Neural cell (in vitro differentiated cells): ENCODE data around the gene ANAPC2. TPM values are rescaled to one million over a fixed set of nuclear protein-coding genes. Genes with fewer than 3 reads are reported as not detected.

Experiments used
- H2AFZ ChIP-seq: fragments of 200-600, 300-800 bp; sonication (generic), shearing (Covaris generic); 2 replicates; pipeline ENCODE4 v1.6.0; 2014; ENCODE audit warnings: low read depth, mild to moderate bottlenecking, antibody characterized with exemption, low read length, moderate library complexity
- H3F3A ChIP-seq: fragments of 200-600 bp; shearing (Covaris generic); 2 replicates; pipeline ENCODE4 v1.6.1; 2016; ENCODE audit warnings: mild to moderate bottlenecking, moderate library complexity, mixed read lengths, antibody characterized with exemption, low read length; ENCODE audit not compliant: insufficient read depth, poor library complexity, severe bottlenecking
- H3K27ac ChIP-seq: fragments of 200-600, 300-800 bp; sonication (generic), shearing (Covaris generic); 2 replicates; pipeline ENCODE4 v1.5.1; 2014; ENCODE audit warnings: mild to moderate bottlenecking, low read length, moderate library complexity
- H3K27me3 ChIP-seq: fragments of 300-800, 200-600 bp; sonication (generic), shearing (Covaris generic); 2 replicates; pipeline ENCODE4 v1.6.0; 2014; ENCODE audit warnings: mild to moderate bottlenecking, low read depth, low read length, moderate library complexity; ENCODE audit not compliant: insufficient read depth
- H3K36me3 ChIP-seq: fragments of 300-800, 200-600 bp; sonication (generic), shearing (Covaris generic); 2 replicates; pipeline ENCODE4 v1.5.1; 2014; ENCODE audit warnings: mild to moderate bottlenecking, antibody characterized with exemption, low read length, moderate library complexity; ENCODE audit not compliant: insufficient read depth
- H3K4me2 ChIP-seq: fragments of 300-800, 200-600 bp; sonication (generic), shearing (Covaris generic); 2 replicates; pipeline ENCODE4 v1.6.0; 2014; ENCODE audit warnings: mild to moderate bottlenecking, low read length
- H3K4me3 ChIP-seq: fragments of 300-800, 200-600 bp; sonication (generic), shearing (Covaris generic); 2 replicates; pipeline ENCODE4 v1.5.1; 2014; ENCODE audit warnings: mild to moderate bottlenecking, low read length, moderate library complexity
- H3K79me2 ChIP-seq: fragments of 200-600 bp; shearing (Covaris generic); replicated peaks from 2 replicates; pipeline ENCODE4 v1.6.0; 2014; ENCODE audit warnings: mild to moderate bottlenecking, low read length, moderate library complexity; ENCODE audit not compliant: insufficient read depth
- H3K9ac ChIP-seq: fragments of 300-800, 200-600 bp; sonication (generic), shearing (Covaris generic); 2 replicates; pipeline ENCODE4 v1.6.1; 2016; ENCODE audit warnings: mild to moderate bottlenecking, low read length, mixed read lengths
- H3K9me2 ChIP-seq: fragments of 200-600 bp; shearing (Covaris generic); 2 replicates; pipeline ENCODE4 v1.6.1; 2016; ENCODE audit warnings: mild to moderate bottlenecking, low read length, mixed read lengths; ENCODE audit not compliant: insufficient read depth
- H3K9me3 ChIP-seq: fragments of 200-600, 300-800 bp; sonication (generic), shearing (Covaris generic); 2 replicates; pipeline ENCODE4 v1.6.1; 2016; ENCODE audit warnings: mild to moderate bottlenecking, mixed run types, low read length, moderate library complexity, mixed read lengths
- H4K20me1 ChIP-seq: fragments of 200-600 bp; shearing (Covaris generic); 2 replicates; pipeline ENCODE4 v1.6.1; 2016; ENCODE audit warnings: mild to moderate bottlenecking, mixed run types; ENCODE audit not compliant: insufficient read depth
- EP300 ChIP-seq: fragments of 450-650 bp; conservative IDR thresholded peaks from 2 replicates; pipeline ENCODE4 v1.6.1; 2014; ENCODE audit warnings: antibody characterized with exemption, mild to moderate bottlenecking, moderate library complexity; ENCODE audit not compliant: poor library complexity, severe bottlenecking
- EZH2 ChIP-seq: fragments of 200-600, 300-800 bp; shearing (Covaris generic), sonication (generic); IDR thresholded peaks from 2 replicates; pipeline ENCODE4 v1.6.1; 2014; ENCODE audit warnings: antibody characterized with exemption, low read length, borderline replicate concordance, mild to moderate bottlenecking; ENCODE audit not compliant: insufficient read depth, poor library complexity, severe bottlenecking
- MXI1 ChIP-seq: fragments of 450-650 bp; conservative IDR thresholded peaks from 2 replicates; pipeline ENCODE4 v1.6.1; 2014; ENCODE audit warnings: antibody characterized with exemption, mild to moderate bottlenecking; ENCODE audit not compliant: poor library complexity, severe bottlenecking
- POLR2AphosphoS5 ChIP-seq: IDR thresholded peaks from 2 replicates; pipeline ENCODE4 v1.6.1; 2012
- RAD21 ChIP-seq: fragments of 450-650 bp; conservative IDR thresholded peaks from 2 replicates; pipeline ENCODE4 v1.6.1; 2014; ENCODE audit warnings: antibody characterized with exemption, mild to moderate bottlenecking, moderate library complexity
- SMC3 ChIP-seq: fragments of 450-650 bp; conservative IDR thresholded peaks from 2 replicates; pipeline ENCODE4 v1.6.1; 2014; ENCODE audit warnings: antibody characterized with exemption, mild to moderate bottlenecking, moderate library complexity; ENCODE audit not compliant: poor library complexity
- TAF1 ChIP-seq: IDR thresholded peaks from 2 replicates; pipeline ENCODE4 v1.6.1; 2012; ENCODE audit warnings: low read depth
- polyA plus RNA-seq: library from polyadenylated mRNA; depleted of rRNA; stranded (reverse); fragments of >200 nt; gene quantifications from 2 replicates; pipeline ENCODE4 v1.2.3, GENCODE V29; 2014
- TF ChIP-seq, protein P1 (sequence below): fragments of 450-650 bp; IDR thresholded peaks from 2 replicates; pipeline ENCODE4 v1.5.1; 2014; ENCODE audit warnings: antibody characterized with exemption, mild to moderate bottlenecking, moderate library complexity; ENCODE audit not compliant: poor library complexity, severe bottlenecking
- TF ChIP-seq, protein P2 (sequence below): IDR thresholded peaks from 2 replicates; pipeline ENCODE4 v1.6.1; 2012; ENCODE audit warnings: borderline replicate concordance

ANAPC2 gene
- polyA plus RNA-seq, 1 donor from 2014 or later, result 38.1 TPM

DNA sequence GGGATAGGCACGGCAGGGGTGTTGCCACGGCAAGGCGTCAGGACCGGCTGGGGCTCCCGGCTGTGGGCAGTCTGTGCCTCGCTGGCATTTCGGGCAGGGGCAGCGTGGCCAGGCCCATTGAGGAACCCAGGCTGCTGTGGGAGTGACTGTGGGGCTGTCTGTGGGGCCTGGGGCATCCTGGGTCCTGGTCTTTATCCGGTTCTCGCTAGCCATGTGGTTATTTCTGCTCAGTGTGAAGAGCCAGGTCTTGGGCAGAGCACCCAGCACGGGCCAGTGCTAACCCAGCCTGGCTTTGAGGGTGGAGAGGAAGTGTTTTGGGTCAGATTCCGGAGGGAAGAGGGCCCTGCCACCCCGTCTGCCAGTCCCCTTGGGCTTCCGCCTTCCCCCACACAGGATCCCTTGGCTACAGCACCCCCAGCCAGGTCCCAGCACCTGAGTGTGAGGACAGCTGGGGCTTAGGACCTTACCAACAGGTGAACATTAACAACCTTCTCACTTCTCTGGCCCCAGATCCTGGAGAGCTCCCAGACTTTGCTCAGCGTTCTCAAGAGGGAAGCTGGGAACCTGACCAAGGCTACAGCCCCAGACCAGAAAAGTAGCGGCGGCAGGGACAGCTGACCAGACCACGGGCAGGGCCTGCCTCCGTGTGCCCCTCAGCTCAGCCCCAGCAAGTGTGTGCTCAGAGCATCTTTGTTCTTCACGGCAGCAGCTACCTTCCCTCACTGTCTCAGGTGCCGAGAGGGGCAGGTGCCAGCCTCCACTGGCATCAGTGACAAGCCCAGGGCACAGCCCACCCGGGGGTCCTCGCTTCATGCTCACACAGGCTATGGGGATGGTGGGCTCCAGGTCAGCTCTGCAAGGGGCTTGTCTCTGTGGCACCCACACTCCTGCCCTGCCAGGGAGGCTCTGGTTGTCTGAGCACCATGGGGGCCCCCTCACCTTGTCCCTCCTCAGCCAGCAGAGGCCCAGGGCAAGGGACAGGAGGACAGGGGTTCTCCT is 1.2 kb upstream of the ANAPC2 start:
- H3K9me2 ChIP-seq, result no peaks in the 10 kb centered on the region
- no peak overlapping the region for H2AFZ ChIP-seq
- H3K9me3 ChIP-seq, result no peaks in the 10 kb centered on the region
- H3K27me3 ChIP-seq, result no peaks in the 10 kb centered on the region
- H3K79me2 ChIP-seq, result peaks cover 14% of the 10 kb centered on the region
- H3K27ac ChIP-seq, result peak overlapping the region; percentile 76
- no peaks in the 10 kb centered on the region for H3F3A ChIP-seq
- H3K4me3 ChIP-seq, result peak overlapping the region; percentile 98
- H3K36me3 ChIP-seq, result no peaks in the 10 kb centered on the region
- peak overlapping the region; percentile 91 for H3K4me2 ChIP-seq
- TF ChIP-seq POLR2AphosphoS5 (no peak), TAF1 (no peak), MXI1 (no peak), RAD21 (no peak), SMC3 (no peak), EZH2 (no peak), EP300 (no peak)
- TF ChIP-seq, protein P1, sequence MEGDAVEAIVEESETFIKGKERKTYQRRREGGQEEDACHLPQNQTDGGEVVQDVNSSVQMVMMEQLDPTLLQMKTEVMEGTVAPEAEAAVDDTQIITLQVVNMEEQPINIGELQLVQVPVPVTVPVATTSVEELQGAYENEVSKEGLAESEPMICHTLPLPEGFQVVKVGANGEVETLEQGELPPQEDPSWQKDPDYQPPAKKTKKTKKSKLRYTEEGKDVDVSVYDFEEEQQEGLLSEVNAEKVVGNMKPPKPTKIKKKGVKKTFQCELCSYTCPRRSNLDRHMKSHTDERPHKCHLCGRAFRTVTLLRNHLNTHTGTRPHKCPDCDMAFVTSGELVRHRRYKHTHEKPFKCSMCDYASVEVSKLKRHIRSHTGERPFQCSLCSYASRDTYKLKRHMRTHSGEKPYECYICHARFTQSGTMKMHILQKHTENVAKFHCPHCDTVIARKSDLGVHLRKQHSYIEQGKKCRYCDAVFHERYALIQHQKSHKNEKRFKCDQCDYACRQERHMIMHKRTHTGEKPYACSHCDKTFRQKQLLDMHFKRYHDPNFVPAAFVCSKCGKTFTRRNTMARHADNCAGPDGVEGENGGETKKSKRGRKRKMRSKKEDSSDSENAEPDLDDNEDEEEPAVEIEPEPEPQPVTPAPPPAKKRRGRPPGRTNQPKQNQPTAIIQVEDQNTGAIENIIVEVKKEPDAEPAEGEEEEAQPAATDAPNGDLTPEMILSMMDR, result no peak
- TF ChIP-seq, protein P2, sequence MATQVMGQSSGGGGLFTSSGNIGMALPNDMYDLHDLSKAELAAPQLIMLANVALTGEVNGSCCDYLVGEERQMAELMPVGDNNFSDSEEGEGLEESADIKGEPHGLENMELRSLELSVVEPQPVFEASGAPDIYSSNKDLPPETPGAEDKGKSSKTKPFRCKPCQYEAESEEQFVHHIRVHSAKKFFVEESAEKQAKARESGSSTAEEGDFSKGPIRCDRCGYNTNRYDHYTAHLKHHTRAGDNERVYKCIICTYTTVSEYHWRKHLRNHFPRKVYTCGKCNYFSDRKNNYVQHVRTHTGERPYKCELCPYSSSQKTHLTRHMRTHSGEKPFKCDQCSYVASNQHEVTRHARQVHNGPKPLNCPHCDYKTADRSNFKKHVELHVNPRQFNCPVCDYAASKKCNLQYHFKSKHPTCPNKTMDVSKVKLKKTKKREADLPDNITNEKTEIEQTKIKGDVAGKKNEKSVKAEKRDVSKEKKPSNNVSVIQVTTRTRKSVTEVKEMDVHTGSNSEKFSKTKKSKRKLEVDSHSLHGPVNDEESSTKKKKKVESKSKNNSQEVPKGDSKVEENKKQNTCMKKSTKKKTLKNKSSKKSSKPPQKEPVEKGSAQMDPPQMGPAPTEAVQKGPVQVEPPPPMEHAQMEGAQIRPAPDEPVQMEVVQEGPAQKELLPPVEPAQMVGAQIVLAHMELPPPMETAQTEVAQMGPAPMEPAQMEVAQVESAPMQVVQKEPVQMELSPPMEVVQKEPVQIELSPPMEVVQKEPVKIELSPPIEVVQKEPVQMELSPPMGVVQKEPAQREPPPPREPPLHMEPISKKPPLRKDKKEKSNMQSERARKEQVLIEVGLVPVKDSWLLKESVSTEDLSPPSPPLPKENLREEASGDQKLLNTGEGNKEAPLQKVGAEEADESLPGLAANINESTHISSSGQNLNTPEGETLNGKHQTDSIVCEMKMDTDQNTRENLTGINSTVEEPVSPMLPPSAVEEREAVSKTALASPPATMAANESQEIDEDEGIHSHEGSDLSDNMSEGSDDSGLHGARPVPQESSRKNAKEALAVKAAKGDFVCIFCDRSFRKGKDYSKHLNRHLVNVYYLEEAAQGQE, result no peak
- no peaks in the 10 kb centered on the region for H4K20me1 ChIP-seq
- peak overlapping the region; percentile 85 for H3K9ac ChIP-seq

DNA sequence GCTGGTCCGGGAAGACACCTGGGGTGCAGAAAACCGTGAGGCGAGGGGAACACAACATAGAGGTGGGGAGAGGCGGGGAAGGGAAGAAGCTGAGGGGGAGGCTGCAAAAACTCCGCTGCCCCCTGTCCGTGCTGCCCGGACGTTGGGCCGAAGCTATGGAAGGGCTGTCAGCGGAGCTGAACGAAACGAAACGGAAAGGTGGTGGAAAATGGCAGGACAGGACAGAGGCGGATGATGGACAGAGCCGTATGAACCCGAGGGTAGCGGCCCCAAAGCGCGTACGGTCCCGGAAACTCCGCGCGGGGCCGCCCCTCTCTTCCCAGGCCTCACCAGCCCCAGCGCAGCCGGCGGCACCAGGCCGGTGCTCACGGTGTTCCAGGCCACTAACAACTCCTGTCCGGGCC is 272 bp downstream of the ANAPC2 start:
- H3K36me3 ChIP-seq, result no peaks in the 10 kb centered on the region
- H3K27ac ChIP-seq, result peak overlapping the region; percentile 76
- H3K9me3 ChIP-seq, result no peaks in the 10 kb centered on the region
- H3K79me2 ChIP-seq, result peaks cover 14% of the 10 kb centered on the region
- peak overlapping the region; percentile 69 for H2AFZ ChIP-seq
- peak overlapping the region; percentile 98 for H3K4me3 ChIP-seq
- no peaks in the 10 kb centered on the region for H3K27me3 ChIP-seq
- H3K9me2 ChIP-seq, result no peaks in the 10 kb centered on the region
- H3K4me2 ChIP-seq, result peak overlapping the region; percentile 95
- H3K9ac ChIP-seq, result peak overlapping the region; percentile 85
- no peak for TF ChIP-seq EP300
- no peak for TF ChIP-seq POLR2AphosphoS5
- TF ChIP-seq, protein P1, result no peak
- no peak for TF ChIP-seq EZH2
- no peak for TF ChIP-seq MXI1
- TF ChIP-seq RAD21, result no peak
- TF ChIP-seq, protein P2, result no peak
- TF ChIP-seq TAF1, result no peak
- TF ChIP-seq SMC3, result no peak
- no peaks in the 10 kb centered on the region for H3F3A ChIP-seq
- no peaks in the 10 kb centered on the region for H4K20me1 ChIP-seq
